Activated naive CD8-positive, alpha-beta T cell (primary cell): ENCODE data around the gene HHLA2.
"Not testable (repeated sequence)": the region's sequence is repeated elsewhere in the genome, so short reads cannot be mapped to it uniquely, and the experiment has no call there.

Experiments used
- H3K27ac Mint-ChIP-seq: one replicate; pipeline ENCODE4 v1.8.0; 2021; ENCODE audit warnings: mixed read lengths
- H3K27me3 Mint-ChIP-seq: one replicate; pipeline ENCODE4 v1.8.0; 2021; ENCODE audit warnings: mixed read lengths
- H3K36me3 Mint-ChIP-seq: one replicate; pipeline ENCODE4 v1.8.0; 2021; ENCODE audit warnings: mixed read lengths
- H3K4me1 Mint-ChIP-seq: one replicate; pipeline ENCODE4 v1.8.0; 2021; ENCODE audit warnings: low read depth, mixed read lengths
- H3K4me3 Mint-ChIP-seq: one replicate; pipeline ENCODE4 v1.8.0; 2021; ENCODE audit warnings: mild to moderate bottlenecking, mixed read lengths
- H3K9me3 Mint-ChIP-seq: one replicate; pipeline ENCODE4 v1.8.0; 2021; ENCODE audit warnings: low read depth, mixed read lengths

The HHLA2 gene

DNA sequence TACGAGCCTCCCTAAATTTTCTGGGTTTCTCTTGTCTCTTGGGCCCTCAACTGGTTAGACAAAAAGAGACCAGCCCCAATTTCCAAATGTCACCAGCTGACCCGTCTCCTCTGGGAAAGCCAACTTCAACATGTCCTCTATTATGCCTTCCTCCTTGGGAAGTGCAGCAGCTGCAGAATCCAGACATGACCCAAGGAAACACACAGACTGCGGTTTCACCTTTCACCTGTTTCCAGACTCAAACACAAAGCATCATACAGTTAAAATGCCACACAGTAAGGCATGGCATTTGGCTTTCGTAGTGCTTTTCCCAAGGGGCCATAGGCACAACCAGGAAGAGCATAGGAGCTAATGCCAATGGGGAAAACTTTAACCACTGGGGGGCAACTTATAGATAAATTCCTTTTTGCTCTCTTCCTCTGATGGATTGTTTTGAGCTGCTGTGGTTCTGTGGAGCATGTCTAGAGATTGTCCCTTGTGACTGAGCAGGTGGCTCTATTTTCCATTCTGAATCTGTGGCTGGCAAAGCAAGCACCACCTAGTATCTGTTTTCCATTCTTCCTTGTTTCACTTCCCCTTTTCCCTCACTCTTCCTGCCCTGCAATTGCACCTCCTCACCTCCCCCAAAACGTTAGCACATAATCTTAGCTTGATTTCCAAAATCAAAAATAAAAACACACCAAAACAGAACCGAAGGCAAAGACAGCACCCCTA lies 49.3 kb downstream of the HHLA2 start:
- peaks cover 5% of the 10 kb centered on the region for H3K36me3 Mint-ChIP-seq
- H3K4me1 Mint-ChIP-seq, result peaks cover 4% of the 10 kb centered on the region
- H3K9me3 Mint-ChIP-seq, result no peaks in the 10 kb centered on the region
- no peak overlapping the region for H3K4me3 Mint-ChIP-seq
- peaks cover 5% of the 10 kb centered on the region for H3K27me3 Mint-ChIP-seq
- no peak overlapping the region for H3K27ac Mint-ChIP-seq

DNA sequence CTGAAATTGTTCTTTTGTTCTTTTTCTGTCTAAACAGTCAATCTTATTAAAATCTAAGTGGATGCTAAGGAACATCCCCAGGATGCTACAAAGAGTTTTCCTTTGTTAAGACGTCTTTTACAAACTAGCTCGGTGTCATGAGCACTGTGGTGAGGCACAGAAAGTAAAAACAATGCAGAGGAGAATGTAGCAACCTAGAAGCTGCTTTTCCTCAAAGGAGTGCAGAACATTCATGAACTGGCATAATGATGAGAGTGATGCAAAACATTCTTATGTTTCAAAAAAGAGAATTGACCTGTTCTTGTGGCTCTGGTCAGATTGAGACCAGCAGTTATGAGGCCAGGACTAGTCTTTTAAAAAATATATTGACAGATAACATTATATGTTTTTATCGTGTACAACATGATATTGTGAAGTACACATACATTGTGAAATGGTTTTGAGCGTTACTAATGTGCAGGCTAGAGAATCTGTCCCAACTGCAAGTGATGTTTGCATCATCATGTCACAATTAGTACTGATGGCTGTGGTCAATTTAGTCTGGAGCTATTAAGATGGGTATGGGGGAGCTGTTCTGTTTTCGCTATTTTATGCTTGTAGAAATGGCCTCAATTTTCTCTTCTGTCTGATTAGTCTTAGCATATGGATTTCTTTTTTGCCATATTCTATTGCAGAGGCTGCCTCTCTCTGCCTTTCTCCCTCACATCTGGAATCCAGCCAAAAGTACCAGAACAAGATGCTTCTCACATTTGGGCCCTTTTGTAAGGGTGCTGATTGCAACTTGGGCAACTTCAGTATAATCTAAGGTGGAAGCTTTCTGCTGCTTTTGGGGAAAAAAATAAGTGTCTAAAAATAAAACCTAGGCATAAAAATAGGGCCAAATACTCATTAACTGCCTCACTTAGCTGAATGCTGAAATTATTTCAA lies 50.2 kb downstream of the HHLA2 start:
- Mint-ChIP-seq H3K4me1 (peaks cover 4% of the 10 kb centered on the region), H3K4me3 (no peak overlapping the region), H3K27ac (no peak overlapping the region), H3K36me3 (peaks cover 5% of the 10 kb centered on the region), H3K27me3 (peaks cover 5% of the 10 kb centered on the region), H3K9me3 (no peaks in the 10 kb centered on the region)

DNA sequence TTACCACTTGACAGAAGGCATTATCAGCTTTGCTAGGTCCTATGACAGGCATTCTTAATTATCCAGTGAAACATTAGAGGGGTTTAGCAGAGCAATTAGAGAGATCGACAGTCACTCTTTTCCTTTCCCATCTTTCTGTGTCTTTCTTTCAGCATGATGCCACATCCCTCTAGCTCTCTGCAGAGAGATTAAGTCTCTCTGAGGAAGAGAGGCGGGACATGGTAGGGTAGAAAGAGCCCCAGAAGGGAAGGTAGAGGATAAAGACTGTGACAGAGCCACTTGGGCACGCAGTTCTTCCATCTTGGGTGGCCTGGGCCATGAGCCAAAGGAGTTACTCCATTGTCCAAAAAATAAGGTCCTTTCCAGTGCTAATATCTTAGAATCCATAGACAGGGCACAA lies 55.8 kb downstream of the HHLA2 start:
- no peak overlapping the region for H3K27ac Mint-ChIP-seq
- H3K27me3 Mint-ChIP-seq, result peaks cover 5% of the 10 kb centered on the region
- peaks cover 3% of the 10 kb centered on the region for H3K9me3 Mint-ChIP-seq
- no peaks in the 10 kb centered on the region for H3K4me1 Mint-ChIP-seq
- H3K4me3 Mint-ChIP-seq, result no peak overlapping the region
- H3K36me3 Mint-ChIP-seq, result peaks cover 9% of the 10 kb centered on the region

DNA sequence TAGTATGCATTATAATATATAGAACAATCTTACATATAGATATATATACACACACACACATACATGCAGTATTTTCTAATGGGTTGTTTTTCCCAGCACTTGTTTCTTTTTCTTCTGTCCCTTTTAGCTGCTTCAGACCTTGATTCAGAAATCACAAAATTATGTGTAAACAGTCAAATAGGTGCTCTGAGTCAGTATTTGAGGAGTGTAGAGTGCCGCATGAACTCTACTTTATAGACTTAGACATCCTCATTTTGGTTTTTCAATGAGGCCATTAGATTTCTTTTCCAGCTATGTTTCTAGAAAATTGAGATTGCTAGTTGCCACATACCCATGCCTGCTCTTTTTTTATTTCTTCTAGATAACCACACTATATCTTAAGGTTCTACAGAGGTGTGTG lies 58.2 kb downstream of the HHLA2 start:
- Mint-ChIP-seq H3K4me1 (no peaks in the 10 kb centered on the region), H3K27me3 (no peaks in the 10 kb centered on the region), H3K27ac (no peak overlapping the region), H3K9me3 (peaks cover 3% of the 10 kb centered on the region), H3K36me3 (peaks cover 3% of the 10 kb centered on the region), H3K4me3 (no peak overlapping the region)

GRCh38 chr3:108357042-108357441 lies 60.7 kb downstream of the HHLA2 start:
- Mint-ChIP-seq H3K9me3 (peaks cover 3% of the 10 kb centered on the region), H3K36me3 (peaks cover 3% of the 10 kb centered on the region), H3K4me3 (no peak overlapping the region), H3K27ac (no peak overlapping the region), H3K27me3 (no peaks in the 10 kb centered on the region), H3K4me1 (no peaks in the 10 kb centered on the region)

GRCh38 chr3:108359011-108359410 lies 62.7 kb downstream of the HHLA2 start:
- no peak overlapping the region for H3K27ac Mint-ChIP-seq
- peaks cover 3% of the 10 kb centered on the region for H3K36me3 Mint-ChIP-seq
- no peaks in the 10 kb centered on the region for H3K27me3 Mint-ChIP-seq
- H3K9me3 Mint-ChIP-seq, result peaks cover 3% of the 10 kb centered on the region
- H3K4me3 Mint-ChIP-seq, result no peak overlapping the region
- H3K4me1 Mint-ChIP-seq, result no peaks in the 10 kb centered on the region

- H3K4me3 Mint-ChIP-seq, result no peak overlapping the region
- H3K36me3 Mint-ChIP-seq, result peaks cover 2% of the 10 kb centered on the region
- no peaks in the 10 kb centered on the region for H3K9me3 Mint-ChIP-seq
- H3K4me1 Mint-ChIP-seq, result no peaks in the 10 kb centered on the region
- H3K27ac Mint-ChIP-seq, result no peak overlapping the region
- H3K27me3 Mint-ChIP-seq, result no peaks in the 10 kb centered on the region
Measured at GRCh38 chr3:108376026-108376425, 79.7 kb downstream of the HHLA2 start.

GRCh38 chr3:108377384-108377783 lies 81.0 kb downstream of the HHLA2 start:
- no peak overlapping the region for H3K4me3 Mint-ChIP-seq
- no peaks in the 10 kb centered on the region for H3K9me3 Mint-ChIP-seq
- no peak overlapping the region for H3K27ac Mint-ChIP-seq
- peaks cover 2% of the 10 kb centered on the region for H3K36me3 Mint-ChIP-seq
- H3K4me1 Mint-ChIP-seq, result no peaks in the 10 kb centered on the region
- no peaks in the 10 kb centered on the region for H3K27me3 Mint-ChIP-seq

DNA sequence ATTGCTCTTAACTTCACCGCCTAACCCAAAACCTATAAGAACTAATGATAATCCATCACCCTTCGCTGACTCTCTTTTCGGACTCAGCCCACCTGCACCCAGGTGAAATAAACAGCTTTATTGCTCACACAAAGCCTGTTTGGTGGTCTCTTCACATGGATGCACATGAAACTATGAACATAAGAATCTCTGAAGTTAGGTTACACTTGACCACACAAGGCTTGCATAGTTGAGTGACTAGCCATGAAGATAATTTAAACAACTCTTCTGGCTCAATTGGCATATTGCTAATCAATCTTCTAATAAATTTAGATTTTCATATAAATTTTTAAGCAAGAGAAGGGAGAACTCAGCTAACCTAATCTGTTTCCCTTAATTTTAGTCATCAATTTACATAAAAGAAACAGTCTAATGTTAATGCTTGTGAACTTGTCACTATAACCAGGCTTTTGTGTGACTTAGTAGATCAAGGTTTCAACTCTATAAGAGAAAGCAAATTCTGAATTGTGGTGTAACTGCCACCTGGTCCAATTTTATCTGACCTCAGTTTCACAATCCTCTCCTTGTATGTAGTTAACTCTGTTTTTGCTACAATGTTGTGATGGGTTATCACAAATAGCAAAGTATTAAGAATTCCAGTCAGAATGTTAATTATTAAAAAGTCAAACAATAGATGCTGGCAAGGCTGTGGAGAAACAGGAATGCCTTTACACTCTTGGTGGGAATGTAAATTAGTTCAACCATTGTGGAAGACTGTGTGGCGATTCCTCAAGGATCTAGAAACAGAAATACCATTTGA lies 82.0 kb downstream of the HHLA2 start:
- H3K27me3 Mint-ChIP-seq, result no peaks in the 10 kb centered on the region
- H3K9me3 Mint-ChIP-seq, result no peaks in the 10 kb centered on the region
- H3K4me3 Mint-ChIP-seq, result no peak overlapping the region
- no peaks in the 10 kb centered on the region for H3K4me1 Mint-ChIP-seq
- H3K27ac Mint-ChIP-seq, result no peak overlapping the region
- peaks cover 2% of the 10 kb centered on the region for H3K36me3 Mint-ChIP-seq

DNA sequence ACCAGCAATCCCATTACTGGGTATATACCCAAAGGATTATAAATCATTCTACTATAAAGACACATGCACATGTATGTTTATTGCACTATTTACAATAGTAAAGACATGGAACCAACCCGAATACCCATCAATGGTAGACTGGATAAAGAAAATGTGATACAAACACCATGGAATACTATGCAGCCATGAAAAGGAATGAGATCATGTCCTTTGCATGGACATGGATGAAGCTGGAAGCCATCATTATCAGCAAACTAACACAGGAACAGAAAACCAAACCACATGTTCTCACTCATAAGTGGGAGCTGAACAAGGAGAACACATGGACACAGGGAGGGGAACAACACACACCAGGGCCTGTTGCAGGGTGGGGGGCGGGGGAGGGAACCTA lies 82.6 kb downstream of the HHLA2 start:
- H3K36me3 Mint-ChIP-seq, H3K27ac Mint-ChIP-seq, H3K9me3 Mint-ChIP-seq, H3K27me3 Mint-ChIP-seq, H3K4me1 Mint-ChIP-seq, H3K4me3 Mint-ChIP-seq: not testable (repeated sequence)

GRCh38 chr3:108380128-108380795 lies 83.9 kb downstream of the HHLA2 start:
- H3K27me3 Mint-ChIP-seq, result no peaks in the 10 kb centered on the region
- H3K27ac Mint-ChIP-seq, result no peak overlapping the region
- H3K36me3 Mint-ChIP-seq, result peaks cover 2% of the 10 kb centered on the region
- no peaks in the 10 kb centered on the region for H3K9me3 Mint-ChIP-seq
- H3K4me3 Mint-ChIP-seq, result no peak overlapping the region
- no peaks in the 10 kb centered on the region for H3K4me1 Mint-ChIP-seq

DNA sequence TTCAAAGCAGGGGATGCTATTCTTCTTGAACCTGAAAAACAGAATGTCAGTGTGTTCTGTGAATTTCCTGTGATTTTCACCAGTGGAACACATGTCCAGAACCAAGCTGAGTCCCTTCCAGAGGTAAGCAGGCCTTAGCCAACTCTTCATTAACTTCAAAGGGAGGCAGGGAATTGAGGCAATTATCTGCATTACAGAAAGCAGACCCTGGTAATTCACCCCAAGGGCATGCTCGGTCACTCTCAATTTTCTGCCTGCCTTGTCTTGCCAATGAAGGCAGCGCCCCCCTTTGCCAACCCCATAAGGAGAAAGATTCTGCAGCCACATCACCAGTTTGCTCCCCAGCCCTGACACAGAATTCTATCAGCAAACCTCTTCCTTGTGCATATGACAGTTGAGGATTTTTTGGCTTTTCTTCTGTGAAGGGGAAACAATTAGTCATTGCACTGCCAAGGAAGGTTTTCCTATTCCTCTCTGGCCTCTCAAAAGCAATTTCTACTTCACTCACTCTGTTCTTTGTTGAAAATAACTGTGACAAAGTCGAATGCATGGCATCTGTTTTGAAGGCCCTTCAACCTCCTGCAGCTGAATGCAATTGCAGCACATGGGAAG lies 85.3 kb downstream of the HHLA2 start:
- peaks cover 2% of the 10 kb centered on the region for H3K36me3 Mint-ChIP-seq
- peaks cover 2% of the 10 kb centered on the region for H3K4me1 Mint-ChIP-seq
- H3K9me3 Mint-ChIP-seq, result no peaks in the 10 kb centered on the region
- H3K4me3 Mint-ChIP-seq, result no peak overlapping the region
- H3K27ac Mint-ChIP-seq, result no peak overlapping the region
- no peaks in the 10 kb centered on the region for H3K27me3 Mint-ChIP-seq

DNA sequence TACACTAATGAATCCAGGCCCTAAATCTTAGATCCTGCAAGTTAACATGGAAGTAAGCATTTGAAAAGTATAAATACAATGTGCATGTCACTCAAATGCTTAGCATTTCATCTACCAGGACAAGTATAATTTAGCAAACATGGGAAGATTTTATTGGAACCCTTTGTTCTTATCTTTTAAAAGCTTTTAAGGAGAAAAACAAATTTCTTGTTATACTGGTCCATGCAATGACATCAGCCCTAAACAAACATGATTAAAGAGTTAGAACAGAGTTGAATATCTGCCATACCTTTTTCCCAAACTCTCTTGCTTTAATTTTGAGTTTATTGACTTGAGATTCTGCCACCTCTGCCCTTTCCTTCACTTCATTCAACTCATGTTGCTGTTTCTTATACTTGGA lies 87.0 kb downstream of the HHLA2 start:
- Mint-ChIP-seq H3K4me3 (no peak overlapping the region), H3K27ac (no peak overlapping the region), H3K4me1 (peaks cover 16% of the 10 kb centered on the region), H3K36me3 (peaks cover 2% of the 10 kb centered on the region), H3K9me3 (no peaks in the 10 kb centered on the region), H3K27me3 (no peaks in the 10 kb centered on the region)

- Mint-ChIP-seq H3K27ac (no peak overlapping the region), H3K4me1 (peaks cover 26% of the 10 kb centered on the region), H3K36me3 (no peaks in the 10 kb centered on the region)
Measured at GRCh38 chr3:108387063-108387462, 90.7 kb downstream of the HHLA2 start.

More at GRCh38 chr3:108387063-108387462, 90.7 kb downstream of the HHLA2 start:
- Mint-ChIP-seq H3K4me3 (no peak overlapping the region), H3K9me3 (no peaks in the 10 kb centered on the region), H3K27me3 (peaks cover 3% of the 10 kb centered on the region)
